LNCaP clone FGC (cell line): Measurements from ENCODE around the gene TSPY1.
"Not testable (repeated sequence)": the region's sequence is repeated elsewhere in the genome, so short reads cannot be mapped to it uniquely, and the experiment has no call there.

Source experiments
- DNase-seq: peaks from one replicate; pipeline ENCODE4 v3.0.0-alpha.2; 2011; ENCODE audit warnings: low read depth
- H3K4me3 ChIP-seq: 2 replicates; pipeline ENCODE4 v1.5.1; 2011; ENCODE audit warnings: mild to moderate bottlenecking, low read depth, low read length, control low read depth

Gene TSPY1, protein sequence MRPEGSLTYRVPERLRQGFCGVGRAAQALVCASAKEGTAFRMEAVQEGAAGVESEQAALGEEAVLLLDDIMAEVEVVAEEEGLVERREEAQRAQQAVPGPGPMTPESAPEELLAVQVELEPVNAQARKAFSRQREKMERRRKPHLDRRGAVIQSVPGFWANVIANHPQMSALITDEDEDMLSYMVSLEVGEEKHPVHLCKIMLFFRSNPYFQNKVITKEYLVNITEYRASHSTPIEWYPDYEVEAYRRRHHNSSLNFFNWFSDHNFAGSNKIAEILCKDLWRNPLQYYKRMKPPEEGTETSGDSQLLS

DNA sequence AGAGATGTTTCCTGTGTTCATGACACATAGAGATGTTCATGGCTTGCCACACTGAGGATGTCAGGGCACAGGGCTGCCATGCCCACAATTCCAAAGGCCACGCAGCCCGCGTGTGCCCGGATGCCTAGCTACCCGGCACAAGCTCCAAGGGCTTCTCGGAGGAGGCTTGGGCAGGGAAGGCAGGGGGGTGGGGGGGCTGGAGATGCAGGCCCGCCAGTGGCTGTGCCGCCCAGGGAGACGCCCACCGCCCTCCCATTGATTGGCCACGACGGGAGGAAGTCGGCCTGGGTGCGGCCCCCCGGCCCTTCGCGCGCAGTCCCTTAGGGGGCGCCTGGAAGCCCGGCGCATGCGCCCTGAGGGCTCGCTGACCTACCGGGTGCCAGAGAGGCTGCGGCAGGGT lies at the start of gene TSPY1:
Gene TSPY1, plus strand, starts transcription at position 301 of the 400 bp plus-strand sequence. Its CDS starts 46 bp downstream, at position 347.
- DNase-seq, H3K4me3 ChIP-seq: not testable (repeated sequence)

DNA sequence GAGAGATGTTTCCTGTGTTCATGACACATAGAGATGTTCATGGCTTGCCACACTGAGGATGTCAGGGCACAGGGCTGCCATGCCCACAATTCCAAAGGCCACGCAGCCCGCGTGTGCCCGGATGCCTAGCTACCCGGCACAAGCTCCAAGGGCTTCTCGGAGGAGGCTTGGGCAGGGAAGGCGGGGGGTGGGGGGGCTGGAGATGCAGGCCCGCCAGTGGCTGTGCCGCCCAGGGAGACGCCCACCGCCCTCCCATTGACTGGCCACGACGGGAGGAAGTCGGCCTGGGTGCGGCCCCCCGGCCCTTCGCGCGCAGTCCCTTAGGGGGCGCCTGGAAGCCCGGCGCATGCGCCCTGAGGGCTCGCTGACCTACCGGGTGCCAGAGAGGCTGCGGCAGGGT lies 20.2 kb downstream of the TSPY1 start, which contains the start of gene TSPY9:
Gene TSPY9, plus strand, starts transcription at position 301 of the 400 bp plus-strand sequence. Its CDS starts 46 bp downstream, at position 347.
- H3K4me3 ChIP-seq, DNase-seq: not testable (repeated sequence)

DNA sequence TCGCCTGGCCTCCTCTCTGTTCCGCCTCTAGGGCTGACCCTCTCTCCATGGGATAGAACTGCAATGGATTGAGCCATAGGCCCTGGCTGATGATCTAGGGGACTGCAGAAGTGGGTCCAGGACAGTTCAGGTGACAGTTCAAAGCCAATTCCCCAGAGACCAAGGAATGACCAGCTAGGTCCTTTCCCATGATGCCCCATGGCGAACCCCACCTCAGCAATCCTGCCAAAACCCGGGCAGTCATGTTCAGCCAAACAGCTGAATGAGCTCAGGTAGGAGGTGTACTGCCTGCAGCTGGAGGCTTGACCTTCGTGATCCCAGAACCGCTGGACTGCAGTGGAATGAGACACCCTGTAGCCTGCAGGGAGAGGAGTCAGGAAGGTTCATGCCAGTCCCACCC lies 37.6 kb downstream of the TSPY1 start:
- not testable (repeated sequence) for DNase-seq, H3K4me3 ChIP-seq

DNA sequence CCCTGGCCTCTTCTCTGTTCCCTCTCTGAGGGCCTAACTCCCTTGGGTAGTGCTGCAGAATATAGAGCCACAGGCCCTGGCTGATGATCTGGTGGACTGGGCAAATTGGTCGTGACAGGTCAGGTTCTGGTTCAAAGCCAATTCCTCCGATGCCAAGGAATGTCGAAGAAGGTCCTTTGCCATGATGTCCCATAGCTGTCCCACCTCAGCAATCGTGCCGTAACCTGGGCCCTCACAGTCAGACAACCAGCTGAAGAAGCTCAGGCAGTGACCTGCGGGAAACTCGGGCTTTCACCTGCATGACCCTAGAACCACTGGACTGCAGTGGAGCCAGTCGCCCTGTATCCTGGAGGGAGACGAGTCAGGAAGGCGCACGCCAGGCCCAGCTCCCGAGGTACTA lies 49.5 kb downstream of the TSPY1 start:
- not testable (repeated sequence) for H3K4me3 ChIP-seq, DNase-seq
